Measurements from ENCODE around the gene GNAQ.

- TF ChIP-seq SIN3A (IDR thresholded peaks at IDR 0.05; ENCODE audit: borderline replicate concordance, insufficient read depth, low read length) (no peak), POLR2AphosphoS5 (IDR thresholded peaks at IDR 0.05; ENCODE audit: low read depth, low read length) (no peak), TAF1 (IDR thresholded peaks at IDR 0.05; ENCODE audit: borderline replicate concordance, insufficient read depth, low read length) (no peak), FOXP2 (optimal IDR thresholded peaks at IDR 0.05; ENCODE audit: borderline replicate concordance, extremely low read depth, extremely low read length, insufficient read depth) (no peak)
These were observed 175.0 kb downstream of the GNAQ start for GRCh38 chr9:77856615-77857014.

All from PFSK-1 (cell line).